Astrocyte (in vitro differentiated cells and primary cell): ENCODE data around the gene HERC6. TPM values are rescaled to one million over a fixed set of nuclear protein-coding genes. Genes with fewer than 3 reads are reported as not detected.
"Not testable (repeated sequence)": the region's sequence is repeated elsewhere in the genome, so short reads cannot be mapped to it uniquely, and the experiment has no call there.

Source experiments
- DNase-seq: peaks from one replicate; pipeline ENCODE4 v3.0.0-alpha.2; 2010; ENCODE audit warnings: low read depth
- FAIRE-seq: peaks from 2 replicates; lab custom pipeline; 2011; peaks lifted over from hg19 to GRCh38; lab: Jason Lieb, UNC
- H2AFZ ChIP-seq: 2 replicates; pipeline ENCODE4 v1.6.0; 2012; ENCODE audit warnings: low read depth, low read length, inconsistent platforms
- H3K27ac ChIP-seq: 2 replicates; pipeline ENCODE4 v1.5.1; 2011; ENCODE audit warnings: low read depth, low read length, inconsistent platforms
- H3K27me3 ChIP-seq: 2 replicates; pipeline ENCODE4 v1.6.0; 2011; ENCODE audit warnings: low read length, inconsistent platforms; ENCODE audit not compliant: insufficient read depth
- H3K36me3 ChIP-seq: 2 replicates; pipeline ENCODE4 v1.5.1; 2011; ENCODE audit warnings: low read length, inconsistent platforms; ENCODE audit not compliant: insufficient read depth
- H3K4me1 ChIP-seq: 2 replicates; pipeline ENCODE4 v1.5.1; 2011; ENCODE audit warnings: low read length, inconsistent platforms; ENCODE audit not compliant: insufficient read depth
- H3K4me2 ChIP-seq: 2 replicates; pipeline ENCODE4 v1.6.0; 2012; ENCODE audit warnings: low read length, inconsistent platforms
- H3K4me3 ChIP-seq: 2 replicates; pipeline ENCODE4 v1.5.1; 2011; ENCODE audit warnings: low read depth, mild to moderate bottlenecking, low read length, inconsistent platforms; ENCODE audit not compliant: insufficient read depth
- H3K79me2 ChIP-seq: 2 replicates; pipeline ENCODE4 v1.6.0; 2012; ENCODE audit warnings: mild to moderate bottlenecking, low read length, inconsistent platforms; ENCODE audit not compliant: insufficient read depth
- H3K9ac ChIP-seq: 2 replicates; pipeline ENCODE4 v1.6.0; 2012; ENCODE audit warnings: mild to moderate bottlenecking, low read length, inconsistent platforms
- H3K9me3 ChIP-seq: 2 replicates; pipeline ENCODE4 v1.5.1; 2012; ENCODE audit warnings: low read depth, mild to moderate bottlenecking, low read length, inconsistent platforms; ENCODE audit not compliant: insufficient read depth
- H4K20me1 ChIP-seq: 2 replicates; pipeline ENCODE4 v1.6.0; 2012; ENCODE audit warnings: low read length, inconsistent platforms; ENCODE audit not compliant: insufficient read depth
- H3K27ac Mint-ChIP-seq: one replicate; pipeline ENCODE4 v1.8.0; 2021; ENCODE audit warnings: mild to moderate bottlenecking, mixed read lengths; ENCODE audit not compliant: unreplicated experiment
- H3K27me3 Mint-ChIP-seq: one replicate; pipeline ENCODE4 v1.8.0; 2021; ENCODE audit warnings: low read depth, mixed read lengths; ENCODE audit not compliant: unreplicated experiment
- H3K36me3 Mint-ChIP-seq: one replicate; pipeline ENCODE4 v1.8.0; 2021; ENCODE audit warnings: low read depth, mixed read lengths; ENCODE audit not compliant: unreplicated experiment
- H3K4me1 Mint-ChIP-seq: one replicate; pipeline ENCODE4 v1.8.0; 2021; ENCODE audit warnings: low read depth, mixed read lengths; ENCODE audit not compliant: unreplicated experiment
- H3K4me3 Mint-ChIP-seq: one replicate; pipeline ENCODE4 v1.8.0; 2021; ENCODE audit warnings: mild to moderate bottlenecking, moderate library complexity, mixed read lengths; ENCODE audit not compliant: unreplicated experiment
- H3K9me3 Mint-ChIP-seq: one replicate; pipeline ENCODE4 v1.8.0; 2021; ENCODE audit warnings: mild to moderate bottlenecking, mixed read lengths; ENCODE audit not compliant: unreplicated experiment
- CTCF ChIP-seq: IDR thresholded peaks from 2 replicates; pipeline ENCODE4 v1.5.1; 2011; ENCODE audit warnings: low read depth, mild to moderate bottlenecking, inconsistent platforms, low read length, moderate library complexity; ENCODE audit not compliant: insufficient read depth
- EZH2 ChIP-seq: IDR thresholded peaks from 2 replicates; pipeline ENCODE4 v1.6.1; 2012; ENCODE audit warnings: mild to moderate bottlenecking, low read length, inconsistent platforms; ENCODE audit not compliant: insufficient read depth
- total RNA-seq: library from RNA; stranded (reverse); gene quantifications from 2 replicates; pipeline ENCODE4 v1.2.1, GENCODE V29; 2021

HERC6 gene
- total RNA-seq, 1 donor from 2014 or later, result 37.3 TPM

GRCh38 chr4:88422403-88422802 is 43.8 kb downstream of the HERC6 start:
- no peaks in the 10 kb centered on the region for H3K4me1 ChIP-seq
- no peaks in the 10 kb centered on the region for H3K4me1 Mint-ChIP-seq
- H3K9ac ChIP-seq, result no peak overlapping the region
- DNase-seq (no peak), FAIRE-seq (no peak)
- no peaks in the 10 kb centered on the region for H3K9me3 ChIP-seq
- no peaks in the 10 kb centered on the region for H3K9me3 Mint-ChIP-seq
- H3K4me2 ChIP-seq, result no peak overlapping the region
- TF ChIP-seq CTCF, result no peak
- no peak for TF ChIP-seq EZH2
- no peaks in the 10 kb centered on the region for H4K20me1 ChIP-seq
- no peaks in the 10 kb centered on the region for H3K79me2 ChIP-seq
- H3K27me3 Mint-ChIP-seq, result no peaks in the 10 kb centered on the region
- no peak overlapping the region for H3K27ac Mint-ChIP-seq
- no peaks in the 10 kb centered on the region for H3K27me3 ChIP-seq
- H2AFZ ChIP-seq, result no peak overlapping the region
- no peak overlapping the region for H3K27ac ChIP-seq
- H3K36me3 ChIP-seq, result no peaks in the 10 kb centered on the region
- H3K4me3 ChIP-seq, result no peak overlapping the region
- peaks cover 5% of the 10 kb centered on the region for H3K36me3 Mint-ChIP-seq
- H3K4me3 Mint-ChIP-seq, result no peak overlapping the region

- Histone ChIP-seq H3K27me3 (no peaks in the 10 kb centered on the region), H3K4me3 (no peak overlapping the region), H3K9me3 (no peaks in the 10 kb centered on the region), H3K27ac (no peak overlapping the region), H3K9ac (no peak overlapping the region), H3K4me1 (no peaks in the 10 kb centered on the region), H2AFZ (no peak overlapping the region), H4K20me1 (no peaks in the 10 kb centered on the region), H3K4me2 (no peak overlapping the region), H3K36me3 (no peaks in the 10 kb centered on the region), H3K79me2 (no peaks in the 10 kb centered on the region)
- no peak for DNase-seq
- no peaks in the 10 kb centered on the region for H3K27me3 Mint-ChIP-seq
- no peak for TF ChIP-seq EZH2
- H3K9me3 Mint-ChIP-seq, result peaks cover 7% of the 10 kb centered on the region
- no peak overlapping the region for H3K4me3 Mint-ChIP-seq
- FAIRE-seq, result no peak
- no peak overlapping the region for H3K27ac Mint-ChIP-seq
- peaks cover 26% of the 10 kb centered on the region for H3K36me3 Mint-ChIP-seq
- H3K4me1 Mint-ChIP-seq, result no peaks in the 10 kb centered on the region
Measured at GRCh38 chr4:88429401-88429800, 50.7 kb downstream of the HERC6 start.

- Histone ChIP-seq H3K36me3 (no peaks in the 10 kb centered on the region), H3K27me3 (no peaks in the 10 kb centered on the region), H3K9me3 (no peaks in the 10 kb centered on the region), H3K4me1 (no peaks in the 10 kb centered on the region), H3K4me3 (no peak overlapping the region), H4K20me1 (no peaks in the 10 kb centered on the region), H3K4me2 (no peak overlapping the region), H3K27ac (no peak overlapping the region), H2AFZ (no peak overlapping the region), H3K9ac (no peak overlapping the region), H3K79me2 (no peaks in the 10 kb centered on the region)
- Mint-ChIP-seq H3K27ac (no peak overlapping the region), H3K27me3 (no peaks in the 10 kb centered on the region), H3K4me1 (no peaks in the 10 kb centered on the region), H3K9me3 (peaks cover 5% of the 10 kb centered on the region), H3K36me3 (peaks cover 30% of the 10 kb centered on the region), H3K4me3 (no peak overlapping the region)
- TF ChIP-seq EZH2 (no peak), CTCF (no peak)
- no peak for DNase-seq
- no peak for FAIRE-seq
Measured at GRCh38 chr4:88435987-88436693, 57.5 kb downstream of the HERC6 start.

- H3K4me3 Mint-ChIP-seq, result not testable (repeated sequence)
Measured at GRCh38 chr4:88437873-88438272, 59.2 kb downstream of the HERC6 start.

More at GRCh38 chr4:88437873-88438272, 59.2 kb downstream of the HERC6 start:
- FAIRE-seq, H3K4me1 ChIP-seq, H3K9ac ChIP-seq, H2AFZ ChIP-seq, DNase-seq, H3K79me2 ChIP-seq, H3K36me3 ChIP-seq, H3K27ac ChIP-seq, H3K4me1 Mint-ChIP-seq, H3K4me2 ChIP-seq, H3K9me3 Mint-ChIP-seq, H3K27me3 Mint-ChIP-seq, H3K27ac Mint-ChIP-seq, H4K20me1 ChIP-seq, H3K27me3 ChIP-seq, H3K9me3 ChIP-seq, H3K4me3 ChIP-seq: not testable (repeated sequence)
- peaks cover 29% of the 10 kb centered on the region for H3K36me3 Mint-ChIP-seq
